OCI-LY7 (cell line): ENCODE results near the gene CS. TPM values are rescaled to one million over a fixed set of nuclear protein-coding genes. Genes with fewer than 3 reads are reported as not detected.
"Not testable (repeated sequence)": the region's sequence is repeated elsewhere in the genome, so short reads cannot be mapped to it uniquely, and the experiment has no call there.

Experiments used
- BruUV-seq: library from RNA; stranded (reverse); fragments of 400-500 nt; replicated peaks from 2 replicates; lab custom pipeline; 2021; lab: Mats Ljungman, UMichigan
- CTCF ChIA-PET: fragments of 300-600 bp; sonication (Branson Sonifier 250); formaldehyde crosslinking; loops from one replicate; lab custom pipeline; 2022; ENCODE audit warnings: antibody characterized with exemption; ENCODE audit not compliant: unreplicated experiment; lab: Charles Lee
- POLR2A ChIA-PET: fragments of 300-600 bp; sonication (Branson Sonifier 250); formaldehyde crosslinking; loops from one replicate; lab custom pipeline; 2022; ENCODE audit warnings: antibody characterized with exemption; lab: Charles Lee
- DNase-seq: peaks from one replicate; pipeline ENCODE4 v3.0.0-alpha.2; 2015; ENCODE audit warnings: low spot score
- H2AFZ ChIP-seq: fragments of 200-600 bp; sonication (generic), shearing (Covaris generic); 2 replicates; pipeline ENCODE4 v1.6.1; 2014; ENCODE audit warnings: mild to moderate bottlenecking, antibody characterized with exemption, low read length, moderate library complexity
- H3K27ac ChIP-seq: fragments of 200-600 bp; sonication (generic); 2 replicates; pipeline ENCODE4 v1.5.1; 2014; ENCODE audit warnings: mixed run types, low read depth, mild to moderate bottlenecking, moderate library complexity, low read length, inconsistent platforms; ENCODE audit not compliant: poor library complexity, severe bottlenecking
- H3K36me3 ChIP-seq: fragments of 200-600 bp; sonication (generic); 2 replicates; pipeline ENCODE4 v1.6.1; 2014; ENCODE audit warnings: mild to moderate bottlenecking, antibody characterized with exemption, low read length, moderate library complexity, mixed read lengths; ENCODE audit not compliant: insufficient read depth
- H3K4me1 ChIP-seq: fragments of 200-600 bp; sonication (generic); 2 replicates; pipeline ENCODE4 v1.5.1; 2014; ENCODE audit warnings: mild to moderate bottlenecking, low read length; ENCODE audit not compliant: insufficient read depth, poor library complexity, severe bottlenecking
- H3K4me2 ChIP-seq: fragments of 200-600 bp; sonication (generic); 2 replicates; pipeline ENCODE4 v1.6.1; 2014; ENCODE audit warnings: mild to moderate bottlenecking, low read length
- H3K4me3 ChIP-seq: fragments of 200-600 bp; sonication (generic); 2 replicates; pipeline ENCODE4 v1.5.1; 2014; ENCODE audit warnings: mild to moderate bottlenecking, low read depth, low read length; ENCODE audit not compliant: poor library complexity, severe bottlenecking
- H3K79me2 ChIP-seq: fragments of 200-600 bp; sonication (generic); 2 replicates; pipeline ENCODE4 v1.6.1; 2016; ENCODE audit warnings: low read depth, mild to moderate bottlenecking, low read length, moderate library complexity, mixed read lengths; ENCODE audit not compliant: insufficient read depth
- H3K9me2 ChIP-seq: fragments of 200-600 bp; sonication (generic); 2 replicates; pipeline ENCODE4 v1.6.1; 2016; ENCODE audit warnings: mild to moderate bottlenecking, low read length, mixed read lengths; ENCODE audit not compliant: insufficient read depth
- H3K9me3 ChIP-seq: fragments of 200-600 bp; sonication (generic); 2 replicates; pipeline ENCODE4 v1.6.1; 2014; ENCODE audit warnings: mild to moderate bottlenecking, mixed run types, low read length, mixed read lengths
- H4K20me1 ChIP-seq: fragments of 200-600 bp; sonication (generic); 2 replicates; pipeline ENCODE4 v1.6.1; 2014; ENCODE audit warnings: mild to moderate bottlenecking, antibody characterized with exemption, low read length, moderate library complexity, mixed read lengths; ENCODE audit not compliant: insufficient read depth
- EZH2phosphoT487 ChIP-seq: fragments of 200-600 bp; sonication (generic); IDR thresholded peaks from 2 replicates; pipeline ENCODE4 v1.6.1; 2018; ENCODE audit warnings: low read depth, borderline replicate concordance, mild to moderate bottlenecking, mixed run types, antibody characterized with exemption, low read length, moderate library complexity, mixed read lengths
- intact Hi-C: fragments of 100-400 bp; cut with micrococcal nuclease; formaldehyde crosslinking; loops from one replicate; pipeline ENCODE4 v1.10.0; 2022; ENCODE audit not compliant: unreplicated experiment
- total RNA-seq, 2 experiments: library from RNA; depleted of rRNA in 1 of 2; stranded (reverse); fragments of >200 nt in 1 of 2; shearing (Covaris generic) in 1 of 2; gene quantifications; 2 replicates each; pipeline ENCODE4 v1.2.3, GENCODE V29; 2014 to 2022
- TF ChIP-seq, protein P1 (sequence below): fragments of 200-600 bp; sonication (generic); conservative IDR thresholded peaks from 2 replicates; pipeline ENCODE4 v1.5.1; 2014; ENCODE audit warnings: mild to moderate bottlenecking, antibody characterized with exemption, low read length, moderate library complexity, mixed read lengths

Gene CS
- total RNA-seq, 2 experiments from 2014 or later = 154 to 262 TPM

- DNase-seq, H3K4me2 ChIP-seq, H4K20me1 ChIP-seq, BruUV-seq, H3K36me3 ChIP-seq, H3K4me3 ChIP-seq, H3K27ac ChIP-seq, CTCF ChIA-PET, H3K9me3 ChIP-seq, intact Hi-C loops, H2AFZ ChIP-seq, H3K79me2 ChIP-seq, H3K9me2 ChIP-seq: not testable (repeated sequence)
- H3K4me1 ChIP-seq = peaks cover 22% of the 10 kb centered on the region
- TF ChIP-seq, protein P1, sequence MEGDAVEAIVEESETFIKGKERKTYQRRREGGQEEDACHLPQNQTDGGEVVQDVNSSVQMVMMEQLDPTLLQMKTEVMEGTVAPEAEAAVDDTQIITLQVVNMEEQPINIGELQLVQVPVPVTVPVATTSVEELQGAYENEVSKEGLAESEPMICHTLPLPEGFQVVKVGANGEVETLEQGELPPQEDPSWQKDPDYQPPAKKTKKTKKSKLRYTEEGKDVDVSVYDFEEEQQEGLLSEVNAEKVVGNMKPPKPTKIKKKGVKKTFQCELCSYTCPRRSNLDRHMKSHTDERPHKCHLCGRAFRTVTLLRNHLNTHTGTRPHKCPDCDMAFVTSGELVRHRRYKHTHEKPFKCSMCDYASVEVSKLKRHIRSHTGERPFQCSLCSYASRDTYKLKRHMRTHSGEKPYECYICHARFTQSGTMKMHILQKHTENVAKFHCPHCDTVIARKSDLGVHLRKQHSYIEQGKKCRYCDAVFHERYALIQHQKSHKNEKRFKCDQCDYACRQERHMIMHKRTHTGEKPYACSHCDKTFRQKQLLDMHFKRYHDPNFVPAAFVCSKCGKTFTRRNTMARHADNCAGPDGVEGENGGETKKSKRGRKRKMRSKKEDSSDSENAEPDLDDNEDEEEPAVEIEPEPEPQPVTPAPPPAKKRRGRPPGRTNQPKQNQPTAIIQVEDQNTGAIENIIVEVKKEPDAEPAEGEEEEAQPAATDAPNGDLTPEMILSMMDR = peak; percentile 44; the same call in 1 of the 2 replicates
- POLR2A ChIA-PET = interaction anchor here (0.6 to 0.7 kb wide), 3 partner anchors 58 to 145 kb away, joined by 4 read pairs; no protein-coding TSS in a partner anchor
Measured at GRCh38 chr12:56262955-56263354, 37.2 kb downstream of the CS start.

GRCh38 chr12:56261503-56262232, 38.5 kb downstream of the CS start:
- peaks cover 12% of the 10 kb centered on the region; the same call in 1 of the 2 replicates for H3K79me2 ChIP-seq
- DNase-seq = no peak
- POLR2A ChIA-PET = no interaction called here
- H3K4me3 ChIP-seq = no peak overlapping the region
- peaks cover 22% of the 10 kb centered on the region for H3K4me1 ChIP-seq
- no peak overlapping the region for H2AFZ ChIP-seq
- CTCF ChIA-PET = no interaction called here
- H3K27ac ChIP-seq = no peak overlapping the region
- TF ChIP-seq EZH2phosphoT487 = no peak
- TF ChIP-seq, protein P1 = no peak
- BruUV-seq = no TSS peak
- H3K9me3 ChIP-seq = no peaks in the 10 kb centered on the region
- intact Hi-C loops = no loop called here
- H3K36me3 ChIP-seq = peaks cover 4% of the 10 kb centered on the region; the same call in 1 of the 2 replicates
- 0 out of 2 replicates have a peak, but pooled peaks cover 5% of the 10 kb centered on the region for H4K20me1 ChIP-seq
- H3K4me2 ChIP-seq = no peak overlapping the region
- no peaks in the 10 kb centered on the region for H3K9me2 ChIP-seq

DNA sequence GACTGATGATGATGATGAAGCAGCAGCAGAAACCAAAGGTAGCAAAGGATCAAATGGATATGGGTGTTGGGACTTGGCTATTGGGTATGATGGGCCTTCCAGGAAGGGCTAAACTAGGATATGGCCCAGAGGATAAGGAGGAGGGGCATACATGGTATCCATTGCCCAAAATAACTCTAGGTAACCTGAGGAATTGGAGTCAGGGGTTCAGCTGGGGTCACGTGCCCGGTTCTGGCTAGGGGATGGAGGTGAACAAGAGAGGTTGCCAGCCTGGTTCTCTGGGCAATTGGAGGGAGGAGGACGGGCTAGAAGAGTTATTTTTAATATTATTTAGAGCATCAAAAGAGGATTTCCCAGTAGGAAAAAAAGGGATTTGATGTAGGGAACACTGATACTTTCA, 39.2 kb downstream of the CS start:
- no peaks in the 10 kb centered on the region for H3K9me3 ChIP-seq
- H3K27ac ChIP-seq = no peak overlapping the region
- CTCF ChIA-PET = no interaction called here
- H3K79me2 ChIP-seq = peaks cover 17% of the 10 kb centered on the region; the same call in 1 of the 2 replicates
- intact Hi-C loops = no loop called here
- POLR2A ChIA-PET = no interaction called here
- H3K4me3 ChIP-seq = no peak overlapping the region
- H4K20me1 ChIP-seq = 0 out of 2 replicates have a peak, but pooled peaks cover 5% of the 10 kb centered on the region
- H2AFZ ChIP-seq = no peak overlapping the region
- peaks cover 21% of the 10 kb centered on the region for H3K4me1 ChIP-seq
- H3K9me2 ChIP-seq = no peaks in the 10 kb centered on the region
- no TSS peak for BruUV-seq
- no peak overlapping the region for H3K4me2 ChIP-seq
- DNase-seq = no peak
- peaks cover 12% of the 10 kb centered on the region; the same call in 1 of the 2 replicates for H3K36me3 ChIP-seq
- TF ChIP-seq, protein P1 = no peak
- TF ChIP-seq EZH2phosphoT487 = no peak
